Activated T-helper 17 cell treated with anti-CD3 and anti-CD28 coated beads, Interleukin-2, amount 50 U/mL, for 72 hours (primary cell): ENCODE data around the gene DNAH1. TPM values are rescaled to one million over a fixed set of nuclear protein-coding genes. Genes with fewer than 3 reads are reported as not detected.
"Not testable (repeated sequence)": the region's sequence is repeated elsewhere in the genome, so short reads cannot be mapped to it uniquely, and the experiment has no call there.

Source experiments
- ATAC-seq: fragments of 150-1000 bp; cut with Tn5 transposase; replicated peaks from 2 replicates; pipeline ENCODE4 v1.10.0; 2021; ENCODE audit warnings: mild to moderate bottlenecking, moderate library complexity
- H3K27ac Mint-ChIP-seq: one replicate; pipeline ENCODE4 v1.8.0; 2022; ENCODE audit warnings: mixed read lengths
- H3K27me3 Mint-ChIP-seq: one replicate; pipeline ENCODE4 v1.8.0; 2022; ENCODE audit warnings: mixed read lengths
- H3K36me3 Mint-ChIP-seq: one replicate; pipeline ENCODE4 v1.8.0; 2022; ENCODE audit warnings: low read depth, mild to moderate bottlenecking, mixed read lengths
- H3K4me1 Mint-ChIP-seq: one replicate; pipeline ENCODE4 v1.8.0; 2022; ENCODE audit warnings: mixed read lengths
- H3K4me3 Mint-ChIP-seq: one replicate; pipeline ENCODE4 v1.8.0; 2022; ENCODE audit warnings: mild to moderate bottlenecking, mixed read lengths
- H3K9me3 Mint-ChIP-seq: one replicate; pipeline ENCODE4 v1.8.0; 2022; ENCODE audit warnings: mixed read lengths
- total RNA-seq, 2 donors: library from RNA; stranded (reverse); gene quantifications; one replicate each; pipeline ENCODE4 v1.2.3, GENCODE V29; 2022

The DNAH1 gene
- total RNA-seq, 2 donors from 2014 or later, result 17.2 to 26.5 TPM

DNA sequence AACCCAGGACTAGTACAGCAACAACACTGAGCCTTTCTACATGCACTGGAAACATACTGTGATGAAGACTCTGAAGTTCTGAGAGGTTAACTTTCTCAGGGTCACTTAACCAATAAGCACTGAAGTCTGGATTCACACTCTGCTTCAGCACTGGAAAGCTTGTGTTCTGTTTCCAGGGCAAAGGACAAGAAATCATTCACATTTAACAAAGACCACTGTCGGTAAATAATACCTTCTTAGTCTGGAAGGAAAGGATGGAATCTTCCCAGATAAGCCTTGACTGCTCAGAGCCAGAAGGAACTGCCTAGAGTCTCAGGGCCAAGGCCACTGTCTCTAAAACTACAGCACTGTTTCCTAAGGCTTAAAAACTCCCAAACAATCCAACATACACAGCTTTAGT, 32.8 kb upstream of the DNAH1 start:
- Mint-ChIP-seq H3K27me3 (no peaks in the 10 kb centered on the region), H3K27ac (no peak overlapping the region), H3K4me3 (no peak overlapping the region), H3K36me3 (peaks cover 64% of the 10 kb centered on the region), H3K4me1 (peaks cover 15% of the 10 kb centered on the region), H3K9me3 (no peaks in the 10 kb centered on the region)
- no peak for ATAC-seq

DNA sequence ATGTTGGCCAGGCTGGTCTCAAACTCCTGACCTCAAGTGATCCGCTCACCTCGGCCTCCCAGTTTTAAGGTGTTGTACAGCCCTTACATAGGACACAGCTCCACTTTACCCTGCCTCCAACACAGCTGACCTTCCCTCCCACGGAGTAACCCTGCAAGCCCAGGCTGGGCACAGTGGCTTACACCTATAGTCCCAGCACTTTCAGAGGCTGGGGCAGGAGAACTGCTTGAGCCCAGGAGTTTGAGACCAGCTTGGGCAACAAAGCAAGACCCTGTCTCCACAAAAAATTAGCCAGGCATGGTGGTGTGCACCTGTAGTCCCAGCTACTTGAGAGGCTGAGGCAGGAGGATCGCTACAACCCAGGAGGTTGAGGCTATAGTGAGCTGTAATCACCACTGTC, 32.1 kb upstream of the DNAH1 start:
- Mint-ChIP-seq H3K36me3 (peaks cover 56% of the 10 kb centered on the region), H3K4me1 (peaks cover 15% of the 10 kb centered on the region)
- H3K4me3 Mint-ChIP-seq, H3K27ac Mint-ChIP-seq, H3K9me3 Mint-ChIP-seq, ATAC-seq, H3K27me3 Mint-ChIP-seq: not testable (repeated sequence)

DNA sequence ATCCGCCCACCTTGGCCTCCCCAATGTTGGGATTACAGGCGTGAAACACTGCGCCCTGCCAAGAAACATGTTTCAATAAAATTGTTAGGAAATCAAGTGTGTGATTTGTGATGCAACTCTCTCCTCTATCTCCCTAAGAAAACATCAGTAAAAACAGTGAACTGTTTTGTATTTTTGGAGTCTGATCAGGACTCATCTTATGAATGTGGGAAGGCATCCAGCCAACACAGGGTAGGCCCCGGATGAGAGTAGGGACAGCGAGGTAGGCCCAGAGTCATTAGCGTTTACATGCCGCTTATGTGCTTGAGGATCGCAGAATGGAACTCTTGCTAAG, 29.4 kb upstream of the DNAH1 start:
- peaks cover 22% of the 10 kb centered on the region for H3K4me1 Mint-ChIP-seq
- H3K27me3 Mint-ChIP-seq, result no peaks in the 10 kb centered on the region
- peak overlapping the region; percentile 98 for H3K27ac Mint-ChIP-seq
- ATAC-seq, result no peak
- peaks cover 36% of the 10 kb centered on the region for H3K36me3 Mint-ChIP-seq
- H3K4me3 Mint-ChIP-seq, result peak overlapping the region; percentile 83
- no peaks in the 10 kb centered on the region for H3K9me3 Mint-ChIP-seq

DNA sequence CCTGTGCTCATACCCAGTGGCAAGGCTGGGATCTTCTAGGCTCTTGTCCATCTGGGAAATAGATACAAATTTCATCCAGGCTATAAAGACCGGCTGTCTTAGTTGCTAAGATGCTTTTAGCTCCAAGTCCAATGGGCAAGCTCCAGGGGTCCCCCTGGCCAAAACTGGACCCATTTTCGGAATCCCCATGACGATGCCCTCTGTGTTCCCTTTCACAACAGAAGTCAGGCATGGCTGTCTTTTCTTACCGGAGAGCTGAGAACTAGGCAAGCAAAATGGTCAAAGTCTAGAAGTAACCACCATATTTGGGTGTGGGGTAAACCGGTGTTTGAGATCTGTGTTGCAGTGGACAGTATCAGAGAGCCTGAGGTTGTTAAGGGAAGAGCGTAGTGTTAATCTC, 27.4 kb upstream of the DNAH1 start:
- Mint-ChIP-seq H3K27ac (peak overlapping the region; percentile 98), H3K27me3 (no peaks in the 10 kb centered on the region), H3K4me1 (peaks cover 16% of the 10 kb centered on the region), H3K36me3 (peaks cover 39% of the 10 kb centered on the region), H3K9me3 (no peaks in the 10 kb centered on the region), H3K4me3 (peak overlapping the region; percentile 83)
- no peak for ATAC-seq

DNA sequence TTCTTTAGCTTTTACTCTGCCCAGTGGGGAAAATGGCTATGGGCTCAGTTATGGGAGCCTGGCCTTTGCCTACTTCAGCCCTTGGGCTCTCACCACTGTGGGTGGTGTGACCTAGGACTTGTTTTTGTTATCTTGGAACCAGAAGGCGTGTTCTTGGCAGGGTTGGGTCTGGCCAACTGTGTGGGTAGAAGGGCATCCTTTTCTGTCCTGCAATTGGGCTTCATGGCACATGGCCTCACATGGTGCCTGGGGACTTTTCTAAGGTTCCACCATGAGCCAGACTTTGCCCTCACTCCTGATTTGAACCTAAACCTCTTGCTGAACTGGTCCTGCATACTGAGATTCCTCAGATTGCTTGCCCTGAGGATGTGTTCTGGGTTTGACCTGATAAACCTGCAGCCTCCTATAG, 26.8 kb upstream of the DNAH1 start:
- Mint-ChIP-seq H3K4me1 (peaks cover 16% of the 10 kb centered on the region), H3K27ac (no peak overlapping the region), H3K27me3 (no peaks in the 10 kb centered on the region), H3K4me3 (peak overlapping the region; percentile 83), H3K36me3 (peaks cover 34% of the 10 kb centered on the region), H3K9me3 (no peaks in the 10 kb centered on the region)
- no peak for ATAC-seq

DNA sequence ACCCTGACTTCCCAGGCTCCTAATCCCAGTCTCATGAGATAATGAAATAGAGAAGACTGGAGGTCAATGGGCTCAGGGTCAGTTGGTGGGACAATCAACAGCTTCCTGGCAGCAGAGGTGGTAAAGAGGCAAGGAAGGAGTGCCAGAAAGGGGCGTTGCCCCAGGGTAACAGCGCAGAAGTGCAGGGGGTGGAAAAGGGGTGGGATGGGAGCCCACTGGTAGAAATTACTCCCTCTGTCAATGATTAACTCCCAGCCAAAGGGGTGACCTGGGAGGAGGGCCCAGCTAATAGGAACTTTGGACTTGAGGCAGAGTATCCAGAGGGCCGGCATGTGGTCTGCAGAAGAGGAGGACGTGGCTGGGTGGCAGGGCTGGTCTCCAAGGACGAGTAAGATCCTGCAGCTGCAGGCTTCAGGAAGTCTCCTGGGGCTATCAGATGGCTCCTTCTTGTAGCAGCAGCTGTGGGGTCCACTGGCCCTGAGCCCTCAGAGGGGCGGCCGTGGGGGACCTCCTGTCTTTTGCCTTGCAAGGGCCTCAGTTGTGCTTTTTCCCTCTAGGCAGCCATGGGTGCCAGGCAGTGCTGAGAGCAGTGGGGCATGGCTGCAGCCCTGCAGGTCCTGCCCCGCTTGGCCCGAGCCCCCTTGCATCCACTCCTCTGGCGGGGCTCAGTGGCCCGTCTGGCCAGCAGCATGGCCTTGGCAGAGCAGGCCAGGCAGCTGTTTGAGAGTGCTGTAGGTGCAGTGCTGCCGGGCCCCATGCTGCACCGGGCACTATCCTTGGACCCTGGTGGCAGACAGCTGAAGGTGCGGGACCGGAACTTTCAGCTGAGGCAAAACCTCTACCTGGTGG, 26.1 kb upstream of the DNAH1 start:
- Mint-ChIP-seq H3K4me1 (peaks cover 16% of the 10 kb centered on the region), H3K27me3 (no peaks in the 10 kb centered on the region), H3K4me3 (no peak overlapping the region), H3K27ac (no peak overlapping the region), H3K36me3 (peaks cover 30% of the 10 kb centered on the region), H3K9me3 (no peaks in the 10 kb centered on the region)
- ATAC-seq, result no peak

DNA sequence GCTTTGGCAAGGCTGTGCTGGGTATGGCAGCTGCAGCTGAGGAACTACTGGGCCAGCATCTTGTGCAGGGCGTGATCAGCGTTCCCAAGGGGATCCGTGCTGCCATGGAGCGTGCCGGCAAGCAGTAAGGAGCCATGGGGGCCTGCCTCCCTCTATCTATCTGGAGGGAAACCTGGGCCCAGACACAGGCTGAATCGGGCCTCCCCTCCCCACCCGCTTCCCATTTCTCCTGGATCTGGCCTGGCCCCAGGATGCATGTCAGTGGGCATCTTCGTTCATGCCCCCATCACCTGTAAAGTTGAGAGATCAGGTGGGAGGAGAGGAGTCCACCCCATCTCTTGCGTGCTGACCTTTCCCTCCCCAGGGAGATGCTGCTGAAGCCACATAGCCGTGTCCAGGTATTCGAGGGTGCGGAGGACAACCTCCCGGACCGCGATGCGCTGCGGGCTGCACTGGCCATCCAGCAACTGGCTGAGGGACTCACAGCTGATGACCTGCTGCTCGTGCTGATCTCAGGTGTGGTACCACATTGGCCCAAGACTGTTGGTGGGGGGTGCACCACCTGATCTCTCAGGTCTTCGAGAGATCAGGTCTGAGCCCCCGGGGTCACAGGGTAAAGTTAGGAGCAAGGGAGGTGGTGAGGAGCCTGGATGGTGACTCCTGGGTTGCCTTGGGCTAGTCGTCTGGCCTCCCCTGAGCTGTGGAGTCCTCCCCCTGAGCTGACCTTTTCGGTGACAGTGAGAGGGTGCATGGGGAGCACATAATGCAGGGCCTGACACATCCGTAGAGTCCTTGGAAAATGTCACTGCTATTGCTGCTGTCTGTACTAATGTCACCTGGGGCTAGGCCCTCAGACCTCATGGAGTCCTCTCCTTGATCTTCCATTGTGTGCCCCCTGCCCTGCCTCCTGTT, 25.3 kb upstream of the DNAH1 start:
- no peaks in the 10 kb centered on the region for H3K9me3 Mint-ChIP-seq

DNA sequence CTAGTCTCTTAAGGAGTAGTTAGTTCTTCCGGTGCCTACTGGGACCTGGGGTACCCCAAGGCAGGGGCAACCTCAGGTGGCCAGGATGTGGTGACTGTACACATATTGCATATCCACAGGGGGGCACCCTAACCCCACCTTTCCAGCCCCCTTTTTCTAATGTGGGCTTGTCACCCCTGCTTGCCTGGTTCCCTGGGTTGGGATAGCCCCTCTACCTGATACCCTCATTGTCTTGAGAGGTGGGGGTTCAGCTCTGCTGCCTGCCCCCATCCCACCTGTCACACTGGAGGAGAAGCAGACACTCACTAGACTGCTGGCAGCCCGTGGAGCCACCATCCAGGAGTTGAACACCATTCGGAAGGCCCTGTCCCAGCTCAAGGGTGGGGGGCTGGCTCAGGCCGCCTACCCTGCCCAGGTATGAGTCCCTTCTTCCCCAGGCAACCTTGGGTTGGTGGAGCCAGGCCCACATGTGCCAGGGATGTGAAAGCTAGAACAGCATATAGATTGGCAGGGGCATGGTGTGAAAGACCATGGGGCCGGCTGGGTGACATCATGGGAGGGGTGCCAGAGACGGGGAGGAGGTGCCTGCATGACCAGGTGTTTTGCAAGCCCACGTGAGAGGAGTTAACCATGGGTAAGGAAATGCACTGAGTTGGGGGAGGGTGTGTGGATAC, 24.5 kb upstream of the DNAH1 start:
- no peak for ATAC-seq
- Mint-ChIP-seq H3K9me3 (no peaks in the 10 kb centered on the region), H3K36me3 (peaks cover 30% of the 10 kb centered on the region), H3K27me3 (no peaks in the 10 kb centered on the region), H3K4me3 (no peak overlapping the region), H3K27ac (peak overlapping the region; percentile 75), H3K4me1 (peaks cover 20% of the 10 kb centered on the region)

More for the DNA sequence above, 25.3 kb upstream of the DNAH1 start:
- H3K27me3 Mint-ChIP-seq, result no peaks in the 10 kb centered on the region
- peak overlapping the region; percentile 75 for H3K27ac Mint-ChIP-seq
- no peak for ATAC-seq
- no peak overlapping the region for H3K4me3 Mint-ChIP-seq
- peaks cover 30% of the 10 kb centered on the region for H3K36me3 Mint-ChIP-seq
- peaks cover 20% of the 10 kb centered on the region for H3K4me1 Mint-ChIP-seq

DNA sequence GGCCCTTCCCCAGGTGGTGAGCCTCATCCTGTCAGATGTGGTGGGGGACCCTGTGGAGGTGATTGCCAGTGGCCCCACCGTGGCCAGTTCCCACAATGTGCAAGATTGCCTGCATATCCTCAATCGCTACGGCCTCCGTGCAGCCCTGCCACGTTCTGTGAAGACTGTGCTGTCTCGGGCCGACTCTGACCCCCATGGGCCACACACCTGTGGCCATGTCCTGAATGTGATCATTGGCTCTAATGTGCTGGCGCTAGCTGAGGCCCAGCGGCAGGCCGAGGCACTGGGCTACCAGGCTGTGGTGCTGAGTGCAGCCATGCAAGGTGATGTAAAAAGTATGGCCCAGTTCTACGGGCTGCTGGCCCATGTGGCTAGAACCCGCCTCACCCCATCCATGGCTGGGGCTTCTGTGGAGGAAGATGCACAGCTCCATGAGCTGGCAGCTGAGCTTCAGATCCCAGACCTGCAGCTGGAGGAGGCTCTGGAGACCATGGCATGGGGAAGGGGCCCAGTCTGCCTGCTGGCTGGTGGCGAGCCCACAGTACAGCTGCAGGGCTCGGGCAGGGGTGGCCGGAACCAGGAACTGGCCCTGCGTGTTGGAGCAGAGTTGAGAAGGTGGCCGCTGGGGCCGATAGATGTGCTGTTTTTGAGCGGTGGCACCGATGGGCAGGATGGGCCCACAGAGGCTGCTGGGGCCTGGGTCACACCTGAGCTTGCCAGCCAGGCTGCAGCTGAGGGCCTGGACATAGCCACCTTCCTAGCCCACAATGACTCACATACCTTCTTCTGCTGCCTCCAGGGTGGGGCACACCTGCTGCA, 23.7 kb upstream of the DNAH1 start:
- no peaks in the 10 kb centered on the region for H3K27me3 Mint-ChIP-seq
- no peak overlapping the region for H3K27ac Mint-ChIP-seq
- peaks cover 16% of the 10 kb centered on the region for H3K4me1 Mint-ChIP-seq
- H3K9me3 Mint-ChIP-seq, result no peaks in the 10 kb centered on the region
- peaks cover 25% of the 10 kb centered on the region for H3K36me3 Mint-ChIP-seq
- ATAC-seq, result no peak
- no peak overlapping the region for H3K4me3 Mint-ChIP-seq

DNA sequence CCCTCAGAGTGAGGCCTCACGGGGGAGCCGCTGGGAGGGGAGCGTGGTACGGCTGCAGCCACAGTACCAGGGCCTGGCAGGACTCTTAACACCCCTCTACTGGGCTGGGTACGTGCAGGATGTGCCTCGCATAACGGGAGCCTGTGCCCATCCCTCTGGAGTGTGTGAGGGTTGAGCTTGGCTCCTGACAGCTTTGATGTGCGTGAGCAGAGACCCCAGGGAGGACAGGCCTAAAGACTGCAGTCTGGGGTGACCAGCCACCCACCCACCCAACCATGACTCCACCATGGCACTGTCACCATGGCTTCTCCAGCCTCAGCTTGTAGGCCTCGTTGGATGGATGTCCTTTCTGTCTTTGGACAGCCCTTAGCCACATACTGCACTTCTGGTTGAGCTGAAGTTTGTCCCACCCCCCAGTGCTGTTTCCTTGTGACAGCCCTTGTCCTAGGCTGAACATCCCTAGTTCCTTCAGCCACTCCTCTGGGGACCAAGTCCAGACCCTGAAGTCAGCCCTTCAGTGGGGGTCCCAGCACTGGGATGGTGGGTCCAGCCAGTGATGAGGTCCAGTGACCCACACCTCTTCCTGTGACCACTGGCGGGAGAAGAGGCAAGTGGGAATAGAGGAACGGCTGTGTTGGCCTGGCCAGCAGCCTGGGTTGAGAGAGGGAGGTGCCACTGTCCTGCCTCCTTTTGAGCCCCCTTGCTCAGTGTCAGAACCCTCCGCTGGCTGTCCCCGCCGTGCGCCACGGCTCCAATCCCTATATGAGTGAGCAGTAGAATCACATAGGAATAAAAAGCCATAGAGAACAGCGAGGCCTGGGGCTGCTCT, 22.4 kb upstream of the DNAH1 start:
- Mint-ChIP-seq H3K27me3 (no peaks in the 10 kb centered on the region), H3K4me3 (no peak overlapping the region), H3K4me1 (peaks cover 16% of the 10 kb centered on the region), H3K36me3 (peaks cover 19% of the 10 kb centered on the region), H3K27ac (no peak overlapping the region), H3K9me3 (no peaks in the 10 kb centered on the region)
- ATAC-seq, result no peak

DNA sequence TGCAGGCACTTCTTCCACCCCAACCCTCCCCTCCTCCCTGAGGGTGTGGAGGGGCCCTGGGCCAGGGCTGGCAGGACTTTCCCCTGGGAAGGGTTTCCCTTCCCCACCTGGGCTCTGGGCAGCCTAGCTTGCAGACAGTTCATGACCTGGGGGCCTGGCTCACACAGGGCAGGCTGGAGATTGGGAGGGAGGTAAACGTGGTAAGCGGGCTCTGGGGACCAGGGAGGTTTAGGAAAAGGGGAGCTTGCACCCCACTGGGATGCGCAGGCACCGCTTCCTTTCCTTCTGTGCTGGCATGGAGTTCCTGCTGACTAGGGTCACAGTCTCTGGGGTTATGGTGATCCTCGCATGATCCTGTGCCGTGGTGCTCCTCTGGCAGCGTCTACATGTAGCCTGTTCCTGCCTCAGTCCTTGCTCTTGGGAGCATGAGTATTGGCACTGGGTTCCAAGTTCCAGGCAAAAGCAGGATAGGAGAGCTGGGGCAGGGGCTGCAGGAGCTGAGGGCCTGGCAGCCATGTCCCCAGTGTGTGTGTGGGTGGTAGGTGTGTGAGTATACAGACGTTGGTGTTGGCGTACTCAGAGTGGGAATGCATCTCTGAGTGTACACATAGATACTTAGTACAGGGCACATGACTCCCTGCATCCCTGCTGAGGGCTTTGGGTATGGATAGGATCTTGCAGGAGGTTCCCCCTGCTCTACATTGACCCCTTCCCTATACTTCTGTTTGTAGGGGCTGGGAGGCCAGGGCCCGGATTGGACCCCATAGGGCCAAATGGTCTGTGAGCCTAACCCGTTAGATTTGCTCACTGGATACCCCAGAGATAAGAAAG, 21.6 kb upstream of the DNAH1 start:
- no peak for ATAC-seq

DNA sequence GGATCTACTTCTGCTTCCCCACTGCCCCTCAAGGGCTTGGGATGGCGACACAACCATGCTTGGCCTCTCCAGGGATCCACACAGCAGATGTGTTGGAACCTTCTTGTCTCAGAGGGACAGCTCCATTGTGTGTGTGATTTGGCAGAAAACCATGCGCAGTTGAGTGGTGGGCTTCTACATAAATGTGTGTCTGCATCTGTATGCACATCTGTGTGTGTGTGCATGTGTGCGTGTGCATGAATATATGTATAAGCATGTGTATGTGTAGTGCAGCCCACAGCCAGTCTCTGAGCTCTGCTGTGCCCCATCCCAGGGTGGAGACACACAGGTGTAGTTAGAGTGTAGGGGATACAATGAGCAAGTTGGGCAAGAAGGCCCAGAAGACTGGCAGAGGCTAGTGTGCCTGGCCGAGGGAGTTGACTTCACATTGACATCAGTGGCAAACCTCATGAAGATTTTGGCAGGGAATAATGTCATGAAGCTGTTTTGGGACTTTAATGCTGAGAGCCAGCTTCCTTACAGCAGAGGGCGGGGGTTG, 20.4 kb upstream of the DNAH1 start:
- Mint-ChIP-seq H3K9me3 (no peaks in the 10 kb centered on the region), H3K36me3 (peaks cover 19% of the 10 kb centered on the region), H3K4me3 (no peak overlapping the region), H3K4me1 (peaks cover 9% of the 10 kb centered on the region), H3K27ac (peak overlapping the region; percentile 17), H3K27me3 (no peaks in the 10 kb centered on the region)
- no peak for ATAC-seq

More for the DNA sequence above, 21.6 kb upstream of the DNAH1 start:
- Mint-ChIP-seq H3K27me3 (no peaks in the 10 kb centered on the region), H3K9me3 (no peaks in the 10 kb centered on the region), H3K36me3 (peaks cover 19% of the 10 kb centered on the region), H3K27ac (no peak overlapping the region), H3K4me1 (peaks cover 12% of the 10 kb centered on the region), H3K4me3 (no peak overlapping the region)
